H9 (cell line): ENCODE data around the gene LRRC40. TPM values are rescaled to one million over a fixed set of nuclear protein-coding genes. Genes with fewer than 3 reads are reported as not detected.

ENCODE experiments used
- DNase-seq: peaks from one replicate; pipeline ENCODE4 v3.0.0-alpha.2; 2017
- H2AFZ ChIP-seq: one replicate; pipeline ENCODE4 v1.6.1; 2013; ENCODE audit warnings: mild to moderate bottlenecking, low read length, control low read depth, moderate library complexity
- H2AK5ac ChIP-seq: 2 replicates; pipeline ENCODE4 v1.6.1; 2013; ENCODE audit warnings: low read length, control low read depth, mixed read lengths; ENCODE audit not compliant: insufficient read length
- H2BK120ac ChIP-seq: one replicate; pipeline ENCODE4 v1.6.1; 2013; ENCODE audit warnings: low read depth, mild to moderate bottlenecking, low read length, control low read depth, inconsistent platforms; ENCODE audit not compliant: poor library complexity, severe bottlenecking
- H2BK12ac ChIP-seq: 2 replicates; pipeline ENCODE4 v1.6.1; 2013; ENCODE audit warnings: low read length, control low read depth, mixed read lengths, low read depth; ENCODE audit not compliant: insufficient read length
- H2BK15ac ChIP-seq: 2 replicates; pipeline ENCODE4 v1.6.1; 2013; ENCODE audit warnings: low read depth, low read length, control low read depth
- H2BK20ac ChIP-seq: one replicate; pipeline ENCODE4 v1.6.1; 2013; ENCODE audit warnings: low read depth, mild to moderate bottlenecking, low read length, control low read depth, inconsistent platforms; ENCODE audit not compliant: poor library complexity, severe bottlenecking
- H2BK5ac ChIP-seq: 2 replicates; pipeline ENCODE4 v1.6.1; 2013; ENCODE audit warnings: low read length, control low read depth, mixed read lengths; ENCODE audit not compliant: insufficient read length
- H3K14ac ChIP-seq: 2 replicates; pipeline ENCODE4 v1.6.1; 2013; ENCODE audit warnings: low read length, control low read depth; ENCODE audit not compliant: insufficient read depth
- H3K18ac ChIP-seq: 2 replicates; pipeline ENCODE4 v1.6.1; 2013; ENCODE audit warnings: low read depth, mild to moderate bottlenecking, mixed read lengths, low read length, control low read depth; ENCODE audit not compliant: insufficient read length
- H3K23ac ChIP-seq: 2 replicates; pipeline ENCODE4 v1.6.1; 2013; ENCODE audit warnings: low read length, control low read depth, mixed read lengths, low read depth; ENCODE audit not compliant: insufficient read length
- H3K23me2 ChIP-seq: 2 replicates; pipeline ENCODE4 v1.6.1; 2013; ENCODE audit warnings: low read depth, mild to moderate bottlenecking, mixed read lengths, low read length, control low read depth; ENCODE audit not compliant: insufficient read length, poor library complexity, severe bottlenecking
- H3K27ac ChIP-seq: 2 replicates; pipeline ENCODE4 v1.5.1; 2013; ENCODE audit warnings: low read length, control low read depth, mixed read lengths, low read depth; ENCODE audit not compliant: insufficient read length
- H3K27me3 ChIP-seq: 2 replicates; pipeline ENCODE4 v1.6.1; 2013; ENCODE audit warnings: low read length, control low read depth, inconsistent platforms; ENCODE audit not compliant: insufficient read depth
- H3K4ac ChIP-seq: 2 replicates; pipeline ENCODE4 v1.6.1; 2013; ENCODE audit warnings: low read depth, mild to moderate bottlenecking, control low read depth, inconsistent platforms, low read length, moderate library complexity
- H3K4me1 ChIP-seq: 2 replicates; pipeline ENCODE4 v1.6.1; 2013; ENCODE audit warnings: low read length, control low read depth, inconsistent platforms; ENCODE audit not compliant: insufficient read depth
- H3K4me2 ChIP-seq: 2 replicates; pipeline ENCODE4 v1.6.1; 2013; ENCODE audit warnings: low read length, control low read depth, mixed read lengths; ENCODE audit not compliant: insufficient read length, insufficient read depth
- H3K56ac ChIP-seq: 2 replicates; pipeline ENCODE4 v1.6.1; 2013; ENCODE audit warnings: low read depth, mild to moderate bottlenecking, mixed read lengths, low read length, control low read depth; ENCODE audit not compliant: insufficient read length
- H3K79me1 ChIP-seq: 2 replicates; pipeline ENCODE4 v1.6.1; 2013; ENCODE audit warnings: low read depth, mild to moderate bottlenecking, moderate library complexity, low read length, control low read depth, inconsistent platforms; ENCODE audit not compliant: insufficient read depth, poor library complexity, severe bottlenecking
- H3K79me2 ChIP-seq: 2 replicates; pipeline ENCODE4 v1.6.1; 2013; ENCODE audit warnings: low read length, control low read depth, inconsistent platforms; ENCODE audit not compliant: insufficient read depth
- H3K9ac ChIP-seq: 2 replicates; pipeline ENCODE4 v1.6.1; 2013; ENCODE audit warnings: low read length, control low read depth, mixed read lengths; ENCODE audit not compliant: insufficient read length; ENCODE audit errors: extremely low read depth
- H3K9me3 ChIP-seq: one replicate; pipeline ENCODE4 v1.6.1; 2013; ENCODE audit warnings: low read depth, low read length, inconsistent platforms; ENCODE audit not compliant: control insufficient read depth
- H3T11ph ChIP-seq: one replicate; pipeline ENCODE4 v1.6.1; 2013; ENCODE audit warnings: mild to moderate bottlenecking, low read length, control low read depth, inconsistent platforms
- H4K20me1 ChIP-seq: one replicate; pipeline ENCODE4 v1.6.1; 2013; ENCODE audit not compliant: control insufficient read depth, insufficient read length, insufficient read depth
- H4K5ac ChIP-seq: 2 replicates; pipeline ENCODE4 v1.6.1; 2013; ENCODE audit warnings: low read depth, mild to moderate bottlenecking, mixed read lengths, low read length, control low read depth; ENCODE audit not compliant: insufficient read length
- H4K8ac ChIP-seq: replicated peaks from 2 replicates; pipeline ENCODE4 v1.6.1; 2013; ENCODE audit warnings: low read length, control low read depth, mixed read lengths, low read depth; ENCODE audit not compliant: insufficient read length
- H4K91ac ChIP-seq: 2 replicates; pipeline ENCODE4 v1.6.1; 2013; ENCODE audit warnings: low read depth, mild to moderate bottlenecking, moderate library complexity, mixed read lengths, low read length, control low read depth; ENCODE audit not compliant: insufficient read length
- H3K27ac Mint-ChIP-seq, 3 experiments: 2 replicates in 2 of 3; 3 replicates in 1 of 3; pipeline ENCODE4 v1.8.0; 2020 to 2021; ENCODE audit warnings: mixed read lengths in 3 of 3, mild to moderate bottlenecking in 1 of 3, moderate library complexity in 1 of 3
- H3K27me3 Mint-ChIP-seq: 2 replicates; pipeline ENCODE4 v1.8.0; 2021; ENCODE audit warnings: low read depth, mild to moderate bottlenecking, moderate library complexity, mixed read lengths
- H3K36me3 Mint-ChIP-seq, 3 experiments: 2 replicates in 2 of 3; 3 replicates in 1 of 3; pipeline ENCODE4 v1.8.0; 2020 to 2021; ENCODE audit warnings: low read depth in 3 of 3, mixed read lengths in 3 of 3; ENCODE audit not compliant: insufficient read depth in 1 of 3
- H3K4me1 Mint-ChIP-seq, 2 experiments: 2 replicates each; pipeline ENCODE4 v1.8.0; 2020; ENCODE audit warnings: mixed read lengths in 2 of 2
- H3K4me3 Mint-ChIP-seq, 2 experiments: 2 replicates in 1 of 2; 3 replicates in 1 of 2; pipeline ENCODE4 v1.8.0; 2020 to 2021; ENCODE audit warnings: mild to moderate bottlenecking in 2 of 2, mixed read lengths in 2 of 2, moderate library complexity in 1 of 2
- H3K9me3 Mint-ChIP-seq, 2 experiments: 2 replicates in 1 of 2; 3 replicates in 1 of 2; pipeline ENCODE4 v1.8.0; 2020; ENCODE audit warnings: mild to moderate bottlenecking in 2 of 2, mixed read lengths in 2 of 2, moderate library complexity in 1 of 2
- WGBS: extraction: QIAGEN DNeasy Blood & Tissue Kit; methylation state at CpG from one replicate; pipeline ENCODE4 v1.1.7; 2013; ENCODE audit warnings: missing lambda C conversion rate, low lambda C conversion rate, mixed read lengths; ENCODE audit not compliant: insufficient read length; ENCODE audit errors: extremely low coverage; 5-methylcytosine and 5-hydroxymethylcytosine counted together
- total RNA-seq: library from RNA; stranded (reverse); gene quantifications from 2 replicates; pipeline ENCODE4 v1.2.1, GENCODE V29; 2021
- TF ChIP-seq, protein P1 (sequence below): fragments of 200-600 bp; sonication (generic); conservative IDR thresholded peaks from 3 replicates; pipeline ENCODE4 v1.8.0; 2021; ENCODE audit warnings: antibody characterized with exemption, mild to moderate bottlenecking

LRRC40 gene
- total RNA-seq, 1 experiment from 2014 or later: 27.6 TPM

DNA sequence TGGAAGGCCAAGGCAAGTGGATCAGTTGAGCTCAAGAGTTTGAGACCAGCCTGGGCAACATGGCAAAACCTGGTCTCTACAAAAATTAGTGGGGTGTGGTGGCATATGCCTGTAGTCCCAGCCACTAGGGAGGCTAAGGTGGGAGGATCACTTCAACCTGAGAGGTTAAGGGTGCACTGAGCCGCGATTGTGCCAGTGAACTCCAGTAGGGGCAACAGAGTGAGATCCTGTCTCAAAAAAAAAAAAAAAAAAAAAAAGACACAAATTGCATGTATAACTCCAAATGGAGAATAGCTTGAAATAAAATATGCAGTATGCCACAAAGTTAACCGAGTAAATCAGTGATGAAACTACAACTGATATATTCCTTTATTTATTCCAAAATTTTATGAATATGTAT, 51.6 kb downstream of the LRRC40 start:
- Histone ChIP-seq H4K8ac (no peak overlapping the region), H3K79me1 (no peaks in the 10 kb centered on the region), H3K9ac (no peak overlapping the region), H3K27me3 (no peaks in the 10 kb centered on the region), H3T11ph (no peak overlapping the region), H3K23me2 (no peaks in the 10 kb centered on the region), H3K79me2 (no peaks in the 10 kb centered on the region), H2AFZ (no peak overlapping the region), H3K27ac (no peak overlapping the region), H2BK12ac (no peak overlapping the region), H2BK5ac (no peak overlapping the region), H3K4me2 (no peak overlapping the region), H3K56ac (no peak overlapping the region), H4K91ac (no peak overlapping the region), H2AK5ac (no peak overlapping the region), H4K20me1 (no peaks in the 10 kb centered on the region), H3K14ac (no peak overlapping the region), H2BK20ac (no peak overlapping the region), H3K4ac (no peak overlapping the region), H4K5ac (no peak overlapping the region), H3K4me1 (no peaks in the 10 kb centered on the region), H3K23ac (no peak overlapping the region), H3K9me3 (no peaks in the 10 kb centered on the region), H2BK15ac (no peak overlapping the region), H2BK120ac (no peak overlapping the region), H3K18ac (no peak overlapping the region)
- no peak overlapping the region for H3K27ac Mint-ChIP-seq
- no peak for DNase-seq
- no CpG with 5 or more reads among the region's 3 CpGs for WGBS
- no peaks in the 10 kb centered on the region for H3K27me3 Mint-ChIP-seq
- H3K36me3 Mint-ChIP-seq: peaks cover 0 to 6% (median 4%) of the 10 kb centered on the region in 3 experiments; a peak in 2 of 7 replicates
- no peak overlapping the region for H3K4me3 Mint-ChIP-seq
- no peaks in the 10 kb centered on the region for H3K9me3 Mint-ChIP-seq
- H3K4me1 Mint-ChIP-seq: no peaks in the 10 kb centered on the region
- TF ChIP-seq, protein P1, sequence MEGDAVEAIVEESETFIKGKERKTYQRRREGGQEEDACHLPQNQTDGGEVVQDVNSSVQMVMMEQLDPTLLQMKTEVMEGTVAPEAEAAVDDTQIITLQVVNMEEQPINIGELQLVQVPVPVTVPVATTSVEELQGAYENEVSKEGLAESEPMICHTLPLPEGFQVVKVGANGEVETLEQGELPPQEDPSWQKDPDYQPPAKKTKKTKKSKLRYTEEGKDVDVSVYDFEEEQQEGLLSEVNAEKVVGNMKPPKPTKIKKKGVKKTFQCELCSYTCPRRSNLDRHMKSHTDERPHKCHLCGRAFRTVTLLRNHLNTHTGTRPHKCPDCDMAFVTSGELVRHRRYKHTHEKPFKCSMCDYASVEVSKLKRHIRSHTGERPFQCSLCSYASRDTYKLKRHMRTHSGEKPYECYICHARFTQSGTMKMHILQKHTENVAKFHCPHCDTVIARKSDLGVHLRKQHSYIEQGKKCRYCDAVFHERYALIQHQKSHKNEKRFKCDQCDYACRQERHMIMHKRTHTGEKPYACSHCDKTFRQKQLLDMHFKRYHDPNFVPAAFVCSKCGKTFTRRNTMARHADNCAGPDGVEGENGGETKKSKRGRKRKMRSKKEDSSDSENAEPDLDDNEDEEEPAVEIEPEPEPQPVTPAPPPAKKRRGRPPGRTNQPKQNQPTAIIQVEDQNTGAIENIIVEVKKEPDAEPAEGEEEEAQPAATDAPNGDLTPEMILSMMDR: no peak; the same call in 2 of the 3 replicates
